IPS-15b (cell line): ENCODE results near the gene GOLGA6C.
"Not testable (repeated sequence)": the region's sequence is repeated elsewhere in the genome, so short reads cannot be mapped to it uniquely, and the experiment has no call there.

Source experiments
- H3K27me3 ChIP-seq: one replicate; pipeline ENCODE4 v1.6.1; 2013; ENCODE audit warnings: low read length; ENCODE audit not compliant: control insufficient read depth, insufficient read depth
- H3K36me3 ChIP-seq: one replicate; pipeline ENCODE4 v1.6.1; 2013; ENCODE audit warnings: low read length; ENCODE audit not compliant: control insufficient read depth, insufficient read depth
- H3K4me1 ChIP-seq: one replicate; pipeline ENCODE4 v1.6.1; 2013; ENCODE audit warnings: mild to moderate bottlenecking, low read length; ENCODE audit not compliant: control insufficient read depth, insufficient read depth
- H3K4me3 ChIP-seq: one replicate; pipeline ENCODE4 v1.5.1; 2013; ENCODE audit warnings: low read depth, low read length
- H3K9ac ChIP-seq: one replicate; pipeline ENCODE4 v1.6.1; 2013; ENCODE audit warnings: low read depth, mild to moderate bottlenecking, low read length
- H3K9me3 ChIP-seq: one replicate; pipeline ENCODE4 v1.6.1; 2013; ENCODE audit warnings: mild to moderate bottlenecking, low read length; ENCODE audit not compliant: control insufficient read depth, insufficient read depth

GOLGA6C gene

DNA sequence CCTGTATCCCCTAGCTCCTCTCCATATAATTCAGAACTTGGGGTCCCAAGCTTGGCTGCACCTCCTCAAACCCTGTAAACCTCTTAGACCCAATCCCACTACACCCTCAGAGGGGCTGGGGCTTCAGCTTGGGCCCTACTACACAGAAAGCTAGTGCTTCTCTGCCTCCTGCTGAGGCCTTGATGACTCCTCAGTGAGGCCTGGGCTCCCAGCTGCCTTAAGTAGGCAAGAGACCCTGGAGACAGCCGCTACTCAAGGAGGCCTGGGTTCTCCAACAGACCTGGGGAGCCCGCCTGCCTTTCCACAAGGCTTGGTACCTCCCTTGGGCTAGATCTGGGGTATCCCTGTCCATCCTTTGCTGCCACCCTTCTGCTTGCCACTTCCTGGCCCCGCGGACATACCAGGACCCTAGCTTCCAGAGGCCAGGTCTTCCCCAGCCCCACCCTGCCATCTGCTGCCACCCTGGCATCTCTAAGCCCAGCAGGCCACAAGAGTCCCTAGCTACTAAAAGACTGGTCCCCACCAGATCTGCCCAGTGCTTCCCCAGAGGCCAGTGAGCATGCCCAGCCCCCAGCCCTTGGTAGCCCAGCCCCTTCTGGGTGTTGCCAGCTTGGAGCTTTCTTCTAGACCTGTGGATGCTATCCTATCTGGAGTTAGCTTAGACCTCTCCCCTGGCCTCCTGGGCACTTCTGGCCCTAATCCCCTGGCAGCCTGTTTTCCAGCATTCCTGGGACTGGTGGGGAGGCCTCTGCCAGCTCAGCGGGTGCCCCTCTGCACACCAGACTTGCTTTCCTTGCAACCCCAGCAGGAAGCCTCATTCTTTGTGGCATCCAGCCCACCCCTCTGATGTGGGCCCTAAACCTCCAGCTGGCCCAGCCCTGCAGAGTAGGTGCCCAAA, 42.8 kb upstream of the GOLGA6C start:
- Histone ChIP-seq H3K36me3 (peaks cover 27% of the 10 kb centered on the region), H3K4me1 (no peaks in the 10 kb centered on the region), H3K27me3 (no peaks in the 10 kb centered on the region), H3K4me3 (no peak overlapping the region), H3K9ac (no peak overlapping the region), H3K9me3 (no peaks in the 10 kb centered on the region)

DNA sequence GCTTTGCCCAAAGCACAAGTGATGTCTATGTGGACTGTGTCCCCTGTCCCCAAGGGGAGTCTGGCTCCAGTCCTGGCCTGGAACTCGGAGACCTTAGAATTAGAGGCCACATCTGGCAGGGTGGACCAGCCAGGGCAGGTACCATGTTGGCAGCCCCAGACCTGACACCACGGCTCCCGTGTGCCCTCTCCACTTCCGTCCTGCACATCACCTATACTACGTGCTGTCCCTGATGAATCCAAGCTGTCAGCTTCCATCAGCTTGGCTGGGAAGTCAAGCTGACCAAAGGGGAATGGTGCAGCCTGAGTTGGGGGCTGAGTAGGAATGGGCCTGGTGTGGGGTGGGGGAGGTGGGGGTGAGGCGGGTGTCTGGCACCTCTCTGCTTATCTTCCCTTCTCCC, 41.1 kb upstream of the GOLGA6C start:
- no peaks in the 10 kb centered on the region for H3K9me3 ChIP-seq
- no peaks in the 10 kb centered on the region for H3K4me1 ChIP-seq
- H3K27me3 ChIP-seq: no peaks in the 10 kb centered on the region
- no peak overlapping the region for H3K4me3 ChIP-seq
- peaks cover 11% of the 10 kb centered on the region for H3K36me3 ChIP-seq
- no peak overlapping the region for H3K9ac ChIP-seq

- H3K27me3 ChIP-seq, H3K9me3 ChIP-seq, H3K4me1 ChIP-seq, H3K36me3 ChIP-seq, H3K9ac ChIP-seq, H3K4me3 ChIP-seq: not testable (repeated sequence)
These were observed 40.6 kb upstream of the GOLGA6C start for GRCh38 chr15:75217574-75217973.

DNA sequence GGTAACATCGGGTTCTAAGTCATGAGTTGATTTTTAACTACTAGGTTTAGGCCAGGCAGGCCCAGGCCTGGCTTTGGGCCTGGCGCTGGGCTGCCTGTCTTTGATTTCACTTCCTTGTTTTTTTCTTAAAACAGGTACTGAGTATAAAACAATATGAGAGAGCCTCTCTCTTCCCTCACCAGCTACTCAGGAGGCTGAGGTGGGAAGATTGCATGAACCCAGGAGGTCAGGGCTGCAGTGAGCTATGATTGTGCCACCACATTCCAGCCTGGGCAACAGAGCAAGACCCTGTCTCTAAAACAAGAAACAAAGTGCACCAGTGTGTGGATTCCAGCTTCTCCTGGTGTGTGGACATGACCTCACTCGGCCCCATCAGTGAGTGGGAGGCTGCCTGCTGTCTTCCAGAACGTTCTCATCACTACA, 38.6 kb upstream of the GOLGA6C start:
- H3K9ac ChIP-seq, H3K4me1 ChIP-seq, H3K4me3 ChIP-seq, H3K27me3 ChIP-seq, H3K36me3 ChIP-seq, H3K9me3 ChIP-seq: not testable (repeated sequence)

DNA sequence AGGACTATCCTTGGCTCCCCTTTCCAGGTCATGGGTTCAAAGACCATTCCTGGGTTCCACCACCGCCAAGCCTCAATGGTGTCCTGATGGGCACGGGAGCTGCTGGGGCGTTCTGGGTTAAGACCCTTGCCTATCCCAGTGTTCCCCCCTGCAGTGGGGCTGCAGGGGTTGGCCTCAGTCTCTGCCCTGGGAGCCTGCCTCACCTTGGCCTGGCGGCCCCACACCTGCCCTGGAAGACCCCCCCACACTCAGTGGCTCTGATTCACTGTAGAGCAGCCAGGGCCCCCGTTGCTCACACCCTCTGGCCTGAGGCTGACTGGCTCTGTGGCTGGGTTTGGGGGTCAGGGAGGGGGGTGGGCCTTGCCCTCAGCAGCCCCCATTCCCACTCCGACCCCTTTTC, 34.4 kb upstream of the GOLGA6C start:
- H3K9ac ChIP-seq: no peak overlapping the region
- H3K4me1 ChIP-seq: no peaks in the 10 kb centered on the region
- H3K27me3 ChIP-seq: no peaks in the 10 kb centered on the region
- H3K36me3 ChIP-seq: no peaks in the 10 kb centered on the region
- no peak overlapping the region for H3K4me3 ChIP-seq
- no peaks in the 10 kb centered on the region for H3K9me3 ChIP-seq

DNA sequence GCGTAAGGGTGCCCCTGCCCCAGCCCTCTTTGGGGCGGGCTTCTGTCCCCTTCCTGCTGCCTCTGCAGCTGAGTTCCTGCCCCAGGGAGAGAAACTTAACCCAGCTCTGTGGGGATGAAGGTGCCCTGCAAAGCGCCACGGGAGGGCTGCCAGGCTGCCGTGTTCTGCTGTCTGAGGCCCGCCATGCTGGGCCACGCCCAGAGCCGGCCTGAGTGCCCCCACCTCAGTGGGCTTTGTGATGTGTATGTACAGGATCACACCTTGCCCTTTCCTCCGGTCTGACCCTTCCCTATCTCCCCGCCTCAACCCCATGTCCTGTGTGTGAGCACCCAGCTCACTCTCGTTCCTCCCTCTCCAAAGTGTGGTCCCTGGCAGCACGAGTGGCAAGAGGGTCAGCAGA, 33.9 kb upstream of the GOLGA6C start:
- Histone ChIP-seq H3K9me3 (no peaks in the 10 kb centered on the region), H3K4me1 (no peaks in the 10 kb centered on the region), H3K27me3 (no peaks in the 10 kb centered on the region), H3K4me3 (no peak overlapping the region), H3K9ac (no peak overlapping the region), H3K36me3 (no peaks in the 10 kb centered on the region)

- not testable (repeated sequence) for H3K9me3 ChIP-seq, H3K27me3 ChIP-seq
These were observed 32.9 kb upstream of the GOLGA6C start for GRCh38 chr15:75225102-75225836.

GRCh38 chr15:75225951-75226732, 32.0 kb upstream of the GOLGA6C start:
- Histone ChIP-seq H3K4me1 (no peaks in the 10 kb centered on the region), H3K9ac (no peak overlapping the region), H3K4me3 (no peak overlapping the region), H3K27me3 (no peaks in the 10 kb centered on the region), H3K36me3 (no peaks in the 10 kb centered on the region), H3K9me3 (no peaks in the 10 kb centered on the region)

More at GRCh38 chr15:75225102-75225836, 32.9 kb upstream of the GOLGA6C start:
- H3K9ac ChIP-seq, H3K36me3 ChIP-seq, H3K4me1 ChIP-seq, H3K4me3 ChIP-seq: not testable (repeated sequence)

DNA sequence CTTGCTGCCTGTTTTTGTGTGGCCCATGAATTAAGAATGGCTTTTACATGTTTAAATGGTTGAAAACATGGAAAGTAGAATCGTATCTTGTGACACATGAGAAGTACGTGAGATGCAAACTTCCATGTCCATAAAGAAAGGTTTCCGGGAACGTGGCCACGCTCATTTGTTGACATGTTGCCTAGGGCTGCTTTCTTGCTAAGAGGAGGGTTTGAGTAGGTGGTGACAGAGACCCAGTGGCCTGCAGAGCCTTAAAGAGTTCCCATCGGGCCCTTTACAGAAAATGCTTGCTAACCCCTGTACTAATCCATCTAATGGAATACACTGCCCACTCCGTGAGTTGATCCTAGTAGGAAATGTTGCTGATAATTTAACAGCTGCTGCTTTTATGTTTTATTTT, 31.0 kb upstream of the GOLGA6C start:
- H3K36me3 ChIP-seq, H3K27me3 ChIP-seq, H3K9me3 ChIP-seq, H3K9ac ChIP-seq, H3K4me1 ChIP-seq, H3K4me3 ChIP-seq: not testable (repeated sequence)

DNA sequence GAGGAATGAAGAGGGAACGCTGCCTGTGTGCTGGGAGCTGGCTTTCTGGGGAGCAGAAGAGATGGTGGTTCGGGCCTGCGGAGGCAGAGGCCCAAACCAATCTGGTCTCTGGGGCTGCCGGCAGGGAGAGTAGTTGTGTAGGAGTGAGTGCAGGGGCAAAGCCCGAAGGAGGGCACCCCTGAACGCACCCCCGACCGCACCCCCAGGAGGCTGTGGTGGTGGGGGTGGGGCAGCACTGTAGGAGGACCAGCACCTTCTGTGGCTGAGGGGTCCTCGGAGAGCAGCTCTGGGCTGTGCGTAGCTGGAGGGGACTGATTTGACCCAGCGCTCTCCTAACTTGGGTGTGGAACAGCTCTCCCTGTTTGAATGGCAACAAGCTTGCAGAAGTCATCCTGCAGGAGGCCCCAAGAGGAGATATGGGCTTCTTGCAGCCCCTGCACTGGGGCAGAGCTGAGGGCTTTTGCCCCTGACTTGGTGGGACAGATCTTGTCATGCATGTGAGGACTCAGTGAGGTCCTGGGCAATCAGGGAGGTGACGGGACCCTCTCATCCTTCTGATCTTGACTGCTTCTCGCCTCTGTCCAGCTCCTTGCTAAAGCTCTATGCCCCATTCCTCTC, 30.4 kb upstream of the GOLGA6C start:
- no peak overlapping the region for H3K4me3 ChIP-seq
- H3K9me3 ChIP-seq: no peaks in the 10 kb centered on the region
- H3K27me3 ChIP-seq: no peaks in the 10 kb centered on the region

GRCh38 chr15:75228787-75229186, 29.3 kb upstream of the GOLGA6C start:
- H3K27me3 ChIP-seq: no peaks in the 10 kb centered on the region
- H3K4me3 ChIP-seq: no peak overlapping the region
- H3K4me1 ChIP-seq: no peaks in the 10 kb centered on the region
- no peaks in the 10 kb centered on the region for H3K36me3 ChIP-seq
- H3K9me3 ChIP-seq: no peaks in the 10 kb centered on the region
- no peak overlapping the region for H3K9ac ChIP-seq

More for the DNA sequence above, 30.4 kb upstream of the GOLGA6C start:
- Histone ChIP-seq H3K36me3 (no peaks in the 10 kb centered on the region), H3K4me1 (no peaks in the 10 kb centered on the region), H3K9ac (no peak overlapping the region)
